Tibial nerve (tissue), 4 donors: Measurements from ENCODE around the gene MPPED1. TPM values are rescaled to one million over a fixed set of nuclear protein-coding genes. Genes with fewer than 3 reads are reported as not detected.

ENCODE experiments used
- DNase-seq, 2 donors: peaks; one replicate each; pipeline ENCODE4 v3.0.0-alpha.2; 2019; ENCODE audit warnings: low spot score in 2 of 2
- H3K27ac ChIP-seq, 4 donors: fragments of 200-600 bp; sonication (generic) in 3 of 4; one replicate each; pipeline ENCODE4 v1.5.1; 2017 to 2019; ENCODE audit warnings: mild to moderate bottlenecking in 1 of 4
- H3K27me3 ChIP-seq, 2 donors: fragments of 200-600 bp; sonication (generic) in 1 of 2; one replicate each; pipeline versions ENCODE4 v1.5.1 to v1.6.0; 2017 to 2019
- H3K36me3 ChIP-seq, 3 donors: fragments of 200-600 bp; sonication (generic); one replicate each; pipeline ENCODE4 v1.5.1; 2018 to 2019
- H3K4me1 ChIP-seq, 4 donors: fragments of 200-600 bp; sonication (generic) in 3 of 4; one replicate each; pipeline ENCODE4 v1.5.1; 2017 to 2019
- H3K4me3 ChIP-seq, 4 donors: fragments of 200-600 bp; sonication (generic) in 3 of 4; one replicate each; pipeline ENCODE4 v1.5.1; 2017 to 2019; ENCODE audit warnings: mild to moderate bottlenecking in 1 of 4, moderate library complexity in 1 of 4
- H3K9me3 ChIP-seq, 4 donors: fragments of 200-600 bp; sonication (generic) in 3 of 4; one replicate each; pipeline ENCODE4 v1.5.1; 2017 to 2019
- CTCF ChIP-seq, 5 experiments: fragments of 200-600 bp in 3 of 5; fragments of 450-650 bp in 2 of 5; sonication (generic) in 3 of 5; IDR thresholded peaks; one replicate each; pipeline ENCODE4 v1.5.1; 2016 to 2019; ENCODE audit warnings: antibody characterized with exemption in 5 of 5, mild to moderate bottlenecking in 3 of 5, moderate library complexity in 2 of 5
- EP300 ChIP-seq, 2 donors: sonication (generic); formaldehyde crosslinking; IDR thresholded peaks; one replicate each; pipeline ENCODE4 v1.6.1; 2017; ENCODE audit warnings: antibody characterized with exemption in 2 of 2, mild to moderate bottlenecking in 1 of 2
- POLR2A ChIP-seq, 2 donors: fragments of 450-650 bp; IDR thresholded peaks; one replicate each; pipeline ENCODE4 v1.6.1; 2017; ENCODE audit warnings: antibody characterized with exemption in 2 of 2, mild to moderate bottlenecking in 2 of 2, moderate library complexity in 2 of 2
- WGBS, 2 donors: methylation state at CpG; one replicate each; pipeline ENCODE4 v1.1.5; 2018; 5-methylcytosine and 5-hydroxymethylcytosine counted together
- total RNA-seq, 4 donors: library from RNA; depleted of rRNA; stranded (reverse); fragments of >200 nt; gene quantifications; one replicate each; pipeline ENCODE4 v1.1.0, GENCODE V29; 2016

The MPPED1 gene
- total RNA-seq, 4 donors from 2014 or later: 1.2 to 2.4 (median 1.8) TPM

- WGBS, 2 donors: 64 to 69% methylated on average over 24 to 39 of the region's 39 CpGs
Observed at GRCh38 chr22:43424666-43425630, 13.1 kb downstream of the MPPED1 start.

GRCh38 chr22:43425976-43426785, 14.4 kb downstream of the MPPED1 start:
- no peaks in the 10 kb centered on the region for H3K9me3 ChIP-seq
- WGBS, 2 donors: 75 to 85% methylated on average over 15 to 18 of the region's 22 CpGs
- TF ChIP-seq CTCF (IDR thresholded peaks at IDR 0.05): no peak
- no peak for TF ChIP-seq POLR2A (IDR thresholded peaks at IDR 0.05)
- no peak for TF ChIP-seq EP300 (IDR thresholded peaks at IDR 0.05)
- no peak overlapping the region for H3K4me3 ChIP-seq
- no peak overlapping the region for H3K27ac ChIP-seq
- peaks cover 0 to 14% of the 10 kb centered on the region in 2 donors for H3K27me3 ChIP-seq
- no peaks in the 10 kb centered on the region for H3K4me1 ChIP-seq
- no peak for DNase-seq
- no peaks in the 10 kb centered on the region for H3K36me3 ChIP-seq

More at GRCh38 chr22:43424666-43425630, 13.1 kb downstream of the MPPED1 start:
- H3K27me3 ChIP-seq: peaks cover 0 to 8% of the 10 kb centered on the region in 2 donors
- TF ChIP-seq CTCF (IDR thresholded peaks at IDR 0.05): no peak
- TF ChIP-seq EP300 (IDR thresholded peaks at IDR 0.05): no peak
- no peak for TF ChIP-seq POLR2A (IDR thresholded peaks at IDR 0.05)
- no peaks in the 10 kb centered on the region for H3K4me1 ChIP-seq
- H3K27ac ChIP-seq: no peak overlapping the region
- no peaks in the 10 kb centered on the region for H3K36me3 ChIP-seq
- H3K9me3 ChIP-seq: no peaks in the 10 kb centered on the region
- DNase-seq: no peak
- H3K4me3 ChIP-seq: no peak overlapping the region

DNA sequence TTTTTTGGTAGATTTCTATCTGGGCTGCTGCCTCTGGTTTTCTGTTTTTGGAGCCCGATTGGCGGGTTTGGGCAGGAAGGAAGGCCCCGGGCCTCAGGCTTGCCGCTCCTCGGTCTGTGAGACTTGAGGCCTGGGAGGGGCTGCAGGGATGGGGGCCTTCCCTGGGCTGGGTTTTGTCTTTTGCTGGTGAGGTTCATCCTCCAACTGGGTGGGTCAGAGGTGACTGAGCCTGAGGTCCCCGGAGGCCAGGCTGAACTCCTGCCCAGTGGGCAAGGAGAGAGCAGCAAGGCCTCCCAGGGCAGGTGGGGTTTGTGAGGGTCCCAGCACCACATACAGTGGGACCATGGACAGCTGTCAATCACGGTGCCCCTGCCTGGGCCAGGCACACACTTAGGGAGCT, 15.0 kb downstream of the MPPED1 start:
- Histone ChIP-seq H3K36me3 (no peaks in the 10 kb centered on the region), H3K27ac (no peak overlapping the region), H3K4me1 (no peaks in the 10 kb centered on the region), H3K27me3 (peaks cover 0 to 19% of the 10 kb centered on the region in 2 donors), H3K9me3 (no peaks in the 10 kb centered on the region), H3K4me3 (no peak overlapping the region)
- TF ChIP-seq POLR2A (IDR thresholded peaks at IDR 0.05) (no peak), CTCF (IDR thresholded peaks at IDR 0.05) (no peak), EP300 (IDR thresholded peaks at IDR 0.05) (no peak)
- DNase-seq: no peak
- WGBS, 2 donors: 56 to 71% methylated on average over 7 of the region's 7 CpGs

GRCh38 chr22:43427296-43428004, 15.6 kb downstream of the MPPED1 start:
- Histone ChIP-seq H3K27me3 (peaks cover 0 to 24% of the 10 kb centered on the region in 2 donors), H3K4me3 (no peak overlapping the region), H3K9me3 (no peaks in the 10 kb centered on the region), H3K27ac (no peak overlapping the region), H3K4me1 (no peaks in the 10 kb centered on the region), H3K36me3 (no peaks in the 10 kb centered on the region)
- TF ChIP-seq CTCF (IDR thresholded peaks at IDR 0.05) (no peak), EP300 (IDR thresholded peaks at IDR 0.05) (no peak), POLR2A (IDR thresholded peaks at IDR 0.05) (no peak)
- no peak for DNase-seq
- 70 to 78% methylated on average over 23 of the region's 23 CpGs for WGBS, 2 donors
